ENCODE results near the gene ZNF134.

ZNF134 gene

GRCh38 chr19:57641715-57642234 lies 27.7 kb downstream of the ZNF134 start:
- no peak for DNase-seq

GRCh38 chr19:57642396-57643046 lies 28.5 kb downstream of the ZNF134 start:
- no peak for DNase-seq

GRCh38 chr19:57643734-57644133 lies 29.7 kb downstream of the ZNF134 start:
- no peak for DNase-seq

GRCh38 chr19:57648331-57649003 lies 34.4 kb downstream of the ZNF134 start:
- DNase-seq = no peak

GRCh38 chr19:57651654-57651996 lies 37.6 kb downstream of the ZNF134 start:
- DNase-seq = no peak

- DNase-seq = no peak
These were observed 39.6 kb downstream of the ZNF134 start for GRCh38 chr19:57653689-57654088.

GRCh38 chr19:57655443-57655842 lies 41.4 kb downstream of the ZNF134 start:
- DNase-seq = no peak

- no peak for DNase-seq
These were observed 42.3 kb downstream of the ZNF134 start for GRCh38 chr19:57656346-57656745.

GRCh38 chr19:57664269-57665127 lies 50.5 kb downstream of the ZNF134 start:
- peak; percentile 17 for DNase-seq

- no peak for DNase-seq
These were observed 51.3 kb downstream of the ZNF134 start for GRCh38 chr19:57665261-57665806.

- DNase-seq = no peak
These were observed 53.2 kb downstream of the ZNF134 start for GRCh38 chr19:57667228-57667627.

- no peak for DNase-seq
These were observed 54.6 kb downstream of the ZNF134 start, which contains the start of gene ZSCAN4 for GRCh38 chr19:57668635-57669034. TSS of gene ZSCAN4 (plus strand) at chr19:57668935. CDS start at chr19:57676146, 7,211 bp downstream.

- no peak for DNase-seq
These were observed 57.3 kb downstream of the ZNF134 start for GRCh38 chr19:57671124-57671895.

- no peak for DNase-seq
These were observed 58.4 kb downstream of the ZNF134 start for GRCh38 chr19:57672466-57672865.

Measured in NCI-H526 treated with DMSO at 0.1 percent for 48 hours (cell line).